Skin of body (tissue), 2 donors: Measurements from ENCODE around the gene OR2S2. TPM values are rescaled to one million over a fixed set of nuclear protein-coding genes. Genes with fewer than 3 reads are reported as not detected.
"Not testable (repeated sequence)": the region's sequence is repeated elsewhere in the genome, so short reads cannot be mapped to it uniquely, and the experiment has no call there.

Experiments
- DNase-seq: peaks from one replicate; lab custom pipeline; 2025; lab: John Stamatoyannopoulos, UW
- total RNA-seq: library from RNA; depleted of rRNA; stranded (reverse); fragments of >200 nt; gene quantifications from one replicate; pipeline ENCODE4 v1.2.3, GENCODE V29; 2014

Gene OR2S2
- total RNA-seq, 1 donor from 2014 or later, result not detected

- DNase-seq, result not testable (repeated sequence)
Observed at GRCh38 chr9:35934069-35934468, 23.9 kb downstream of the OR2S2 start.

GRCh38 chr9:35933550-35934067 is 24.3 kb downstream of the OR2S2 start:
- DNase-seq, result no peak

- no peak for DNase-seq
Observed at GRCh38 chr9:35932735-35933134, 25.2 kb downstream of the OR2S2 start.

GRCh38 chr9:35930989-35931388 is 27.0 kb downstream of the OR2S2 start:
- no peak for DNase-seq

GRCh38 chr9:35930521-35930920 is 27.4 kb downstream of the OR2S2 start:
- no peak for DNase-seq

- DNase-seq, result no peak
Observed at GRCh38 chr9:35929453-35929718, 28.6 kb downstream of the OR2S2 start.

GRCh38 chr9:35928591-35929452 is 29.1 kb downstream of the OR2S2 start:
- no peak for DNase-seq

GRCh38 chr9:35923927-35924763 is 33.8 kb downstream of the OR2S2 start:
- DNase-seq, result no peak

GRCh38 chr9:35923598-35923926 is 34.4 kb downstream of the OR2S2 start:
- no peak for DNase-seq

- no peak for DNase-seq
Observed at GRCh38 chr9:35920051-35920620, 37.8 kb downstream of the OR2S2 start.

GRCh38 chr9:35919212-35920008 is 38.5 kb downstream of the OR2S2 start:
- no peak for DNase-seq

GRCh38 chr9:35918780-35919179 is 39.2 kb downstream of the OR2S2 start:
- no peak for DNase-seq

GRCh38 chr9:35917261-35917660 is 40.7 kb downstream of the OR2S2 start:
- no peak for DNase-seq

GRCh38 chr9:35915681-35916294 is 42.2 kb downstream of the OR2S2 start:
- DNase-seq, result no peak

GRCh38 chr9:35914301-35914807 is 43.6 kb downstream of the OR2S2 start:
- no peak for DNase-seq

GRCh38 chr9:35913429-35913828 is 44.5 kb downstream of the OR2S2 start:
- not testable (repeated sequence) for DNase-seq

- DNase-seq, result no peak
Observed at GRCh38 chr9:35912791-35913400, 45.1 kb downstream of the OR2S2 start.

GRCh38 chr9:35911690-35912089 is 46.3 kb downstream of the OR2S2 start:
- no peak for DNase-seq

GRCh38 chr9:35910613-35911359 is 47.2 kb downstream of the OR2S2 start:
- DNase-seq, result no peak
